HG03457 (cell line): ENCODE results near the gene ELMOD3.
"Not testable (repeated sequence)": the region's sequence is repeated elsewhere in the genome, so short reads cannot be mapped to it uniquely, and the experiment has no call there.

Experiments used
- ATAC-seq: cut with Tn5 transposase; IDR thresholded peaks from one replicate; pipeline ENCODE4 v1.9.1; 2021; ENCODE audit warnings: moderate number of reproducible peaks; ENCODE audit not compliant: unreplicated experiment

ELMOD3 gene

DNA sequence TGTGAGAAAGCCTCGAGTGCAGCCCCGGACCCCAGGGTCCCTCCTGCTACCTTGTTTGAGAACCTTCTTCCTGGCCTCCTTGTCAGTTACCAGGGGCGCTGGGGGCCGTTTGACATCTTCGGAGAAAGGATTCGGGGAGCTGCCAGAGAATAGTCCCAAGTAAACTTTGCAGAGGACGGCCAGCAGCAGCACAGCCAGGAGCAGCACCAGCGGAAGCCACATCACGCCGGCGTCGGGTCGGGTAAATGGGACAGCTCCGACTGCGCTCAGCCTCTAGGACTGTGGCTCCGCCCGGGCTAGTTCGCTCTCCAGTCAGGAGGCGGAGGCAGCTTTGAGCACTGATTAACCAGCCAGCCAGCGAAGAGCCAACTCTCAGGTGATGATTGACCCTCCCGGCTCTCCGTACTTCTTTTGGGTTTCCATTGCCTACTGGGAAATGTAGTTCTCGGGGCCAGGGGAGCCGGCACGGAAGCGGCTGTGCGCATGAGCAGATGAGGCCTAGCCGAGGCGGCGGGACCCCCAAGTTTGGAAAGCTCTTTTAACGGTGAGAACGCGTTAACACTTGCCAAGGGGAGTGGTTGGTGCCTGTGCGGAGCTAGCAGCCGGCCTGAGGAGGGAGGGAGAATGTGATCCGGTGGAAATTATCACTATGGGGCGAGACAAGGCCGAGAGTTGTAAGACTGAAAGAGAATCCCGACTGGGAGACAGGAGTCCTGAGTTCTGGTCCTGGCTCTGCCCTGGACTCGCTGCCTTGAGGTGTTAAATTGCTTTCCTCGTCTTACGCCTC is at the start of gene ELMOD3, which contains the start of gene RETSAT:
Gene ELMOD3 (plus strand): TSS at position 484 of the 787 bp plus-strand sequence. CDS start 2,430 bp downstream, outside the sequence.
Gene RETSAT (minus strand): TSS at position 243 of the 787 bp plus-strand sequence. CDS start 21 bp downstream, at position 222.
- peak; percentile 92 for ATAC-seq

DNA sequence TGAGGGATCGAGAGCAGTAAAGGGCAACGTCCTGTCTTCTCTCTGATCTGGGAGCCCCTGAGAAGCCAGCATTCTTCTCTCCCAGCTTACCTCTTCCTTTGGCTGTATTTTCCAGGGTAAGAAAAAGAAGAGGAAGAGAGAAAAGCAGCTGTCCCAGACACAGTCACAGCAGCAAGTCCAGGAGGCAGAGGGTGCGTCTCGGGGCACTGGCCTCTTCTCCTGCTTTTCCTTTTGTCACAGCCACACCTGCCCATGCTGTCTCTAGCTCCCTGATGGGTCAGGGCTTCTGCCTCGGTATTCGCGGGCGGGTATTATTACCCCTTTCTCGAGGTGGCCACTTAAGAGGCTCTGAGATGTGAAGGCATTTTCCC is 47.1 kb upstream of the ELMOD3 start:
- ATAC-seq = no peak

DNA sequence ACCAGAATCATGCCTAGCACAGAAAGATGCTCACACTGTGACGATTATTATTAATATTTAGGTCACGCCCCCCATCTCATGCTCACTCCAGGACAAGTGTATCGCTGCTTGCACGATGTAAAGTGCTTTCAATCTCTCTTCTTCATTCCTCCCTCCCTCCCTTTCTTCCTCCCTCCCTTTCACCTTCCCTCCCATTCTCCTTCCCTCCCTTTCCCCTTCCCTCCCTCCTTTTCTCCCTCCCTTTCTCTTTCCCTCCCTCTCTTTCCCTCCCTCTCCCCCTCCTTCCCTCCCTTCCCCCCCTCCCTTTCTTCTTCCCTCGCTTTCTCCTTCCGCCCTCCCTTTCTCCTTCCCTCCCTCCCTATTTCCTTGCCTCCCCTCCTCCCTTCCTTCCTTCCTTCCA is 46.4 kb upstream of the ELMOD3 start:
- ATAC-seq = no peak

DNA sequence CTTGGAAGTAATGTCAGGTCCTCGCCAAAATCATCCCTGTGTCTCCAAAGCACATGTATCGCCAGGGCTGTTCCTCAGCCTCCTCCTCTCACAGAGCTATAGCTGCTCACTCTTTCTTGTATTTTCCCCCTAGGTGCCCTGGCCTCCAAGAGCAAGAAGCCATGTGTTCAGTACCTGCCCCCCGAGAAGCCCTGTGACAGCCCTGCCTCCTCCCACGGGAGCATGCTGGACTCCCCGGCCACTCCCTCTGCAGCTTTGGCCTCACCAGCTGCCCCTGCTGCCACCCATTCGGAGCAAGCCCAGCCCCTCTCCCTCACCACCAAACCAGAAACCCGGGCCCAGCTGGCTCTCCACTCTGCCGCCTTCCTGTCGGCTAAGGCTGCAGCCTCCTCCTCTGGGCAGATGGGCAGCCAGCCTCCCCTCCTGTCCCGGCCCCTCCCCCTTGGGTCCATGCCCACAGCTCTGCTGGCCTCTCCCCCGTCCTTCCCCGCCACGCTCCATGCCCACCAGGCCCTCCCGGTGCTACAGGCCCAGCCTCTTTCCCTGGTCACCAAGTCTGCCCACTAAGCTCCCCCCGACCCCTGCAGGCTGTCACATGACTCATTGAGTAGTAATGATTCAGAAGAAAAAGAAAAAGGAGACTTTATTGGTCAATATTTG is 45.5 kb upstream of the ELMOD3 start:
- no peak for ATAC-seq

DNA sequence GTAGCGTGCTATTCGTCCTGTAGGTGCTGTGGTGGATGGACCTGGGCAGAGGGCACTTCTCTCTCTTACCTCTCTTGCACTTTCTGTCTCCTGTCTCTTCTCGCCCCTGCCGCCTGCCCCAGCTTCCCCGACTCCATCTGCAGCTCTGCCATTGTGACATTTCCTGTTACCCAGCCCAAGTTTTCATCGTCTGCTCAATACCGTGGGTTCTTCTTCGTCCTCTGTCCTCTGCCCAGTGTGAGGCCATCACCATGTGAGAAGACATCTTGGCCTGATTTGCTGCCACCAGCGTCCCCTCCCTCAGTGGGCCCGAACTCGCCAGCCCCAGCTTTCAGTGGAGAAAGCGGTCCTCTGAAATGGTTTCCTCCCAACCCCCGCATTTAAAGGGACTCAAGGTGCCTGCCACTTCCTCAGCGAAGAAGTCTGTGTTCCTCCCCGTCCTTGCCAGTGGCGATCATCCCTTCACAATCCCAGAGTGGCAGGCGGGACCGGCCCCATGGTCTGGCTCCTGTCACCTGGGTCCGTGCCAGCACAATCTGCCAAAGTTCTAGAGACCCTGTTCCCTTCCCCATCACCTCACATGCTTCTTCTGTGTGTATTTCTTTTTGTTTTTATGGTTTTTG is 44.8 kb upstream of the ELMOD3 start:
- no peak for ATAC-seq

DNA sequence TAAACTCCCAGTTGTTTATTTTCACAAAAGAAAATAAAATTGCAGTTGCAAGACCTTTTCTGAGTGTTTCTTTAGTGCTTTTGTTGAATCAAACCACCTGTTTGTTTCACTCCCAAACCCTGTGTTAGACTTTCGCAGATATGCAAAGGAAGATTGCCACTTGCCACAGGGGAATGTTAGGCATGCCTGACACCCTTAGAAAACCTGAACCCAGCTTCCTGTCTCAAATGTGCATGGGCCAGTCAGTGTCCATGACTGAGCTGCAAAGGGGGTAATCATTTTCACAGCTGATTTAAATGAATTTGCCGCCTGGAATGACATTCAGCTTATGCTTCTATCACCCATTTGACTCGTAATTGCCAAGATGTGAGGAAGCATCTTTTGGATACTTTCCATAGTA is 44.2 kb upstream of the ELMOD3 start:
- no peak for ATAC-seq

DNA sequence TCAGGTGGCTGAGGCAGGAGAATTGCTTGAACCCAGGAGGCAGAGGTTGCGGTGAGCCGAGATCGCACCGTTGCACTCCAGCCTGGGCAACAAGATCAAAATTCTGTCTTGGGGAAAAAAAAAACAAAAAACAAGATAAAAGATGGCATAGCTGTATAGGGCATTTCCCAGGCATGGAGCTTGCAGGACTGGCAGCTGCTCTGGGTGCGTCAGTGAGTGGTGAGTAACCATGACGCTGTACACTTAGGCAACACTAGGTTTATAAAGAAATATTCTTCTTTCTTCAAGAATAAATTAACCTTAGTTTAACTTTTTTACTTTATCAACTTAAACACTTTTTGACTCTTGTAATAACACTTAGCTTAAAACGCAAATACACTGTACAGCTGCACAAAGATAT is 42.2 kb upstream of the ELMOD3 start:
- ATAC-seq = no peak

DNA sequence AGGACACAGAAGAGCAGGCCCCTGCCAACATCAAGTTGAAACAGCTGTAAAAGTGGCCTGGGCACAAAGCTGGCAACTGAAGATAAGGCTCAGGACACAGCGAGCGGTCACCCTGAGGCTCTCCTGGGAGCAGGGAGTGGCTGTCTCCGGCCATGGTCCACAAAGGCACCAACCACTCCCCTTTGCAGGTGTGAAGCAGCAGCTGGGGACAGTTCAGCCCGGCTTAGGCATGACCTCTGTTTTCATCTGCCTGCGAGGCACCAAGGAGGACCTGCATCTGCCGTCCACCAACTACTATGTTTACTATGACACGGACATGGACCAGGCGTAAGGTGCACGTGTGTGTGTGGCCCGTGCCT is 39.7 kb upstream of the ELMOD3 start:
- no peak for ATAC-seq

DNA sequence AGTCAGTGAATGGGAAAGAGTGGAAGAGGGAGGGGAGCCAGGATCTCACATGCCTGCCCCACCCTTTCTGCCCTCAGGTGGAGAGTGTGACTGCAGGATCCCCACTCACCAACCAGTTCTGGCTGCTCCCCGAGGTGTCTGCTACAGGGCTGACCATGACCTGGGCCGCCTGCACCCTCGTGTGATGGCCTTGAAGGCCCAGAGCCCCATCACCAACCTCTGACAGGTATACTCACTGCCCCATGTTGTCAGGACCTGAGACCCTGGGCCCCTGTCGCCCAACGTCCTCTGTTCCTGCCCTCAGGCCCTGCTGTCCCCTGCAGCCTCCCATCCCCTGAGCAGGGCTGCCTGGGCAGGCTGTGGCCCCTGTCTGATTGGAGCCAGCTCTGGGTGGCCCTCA is 38.6 kb upstream of the ELMOD3 start:
- not testable (repeated sequence) for ATAC-seq

DNA sequence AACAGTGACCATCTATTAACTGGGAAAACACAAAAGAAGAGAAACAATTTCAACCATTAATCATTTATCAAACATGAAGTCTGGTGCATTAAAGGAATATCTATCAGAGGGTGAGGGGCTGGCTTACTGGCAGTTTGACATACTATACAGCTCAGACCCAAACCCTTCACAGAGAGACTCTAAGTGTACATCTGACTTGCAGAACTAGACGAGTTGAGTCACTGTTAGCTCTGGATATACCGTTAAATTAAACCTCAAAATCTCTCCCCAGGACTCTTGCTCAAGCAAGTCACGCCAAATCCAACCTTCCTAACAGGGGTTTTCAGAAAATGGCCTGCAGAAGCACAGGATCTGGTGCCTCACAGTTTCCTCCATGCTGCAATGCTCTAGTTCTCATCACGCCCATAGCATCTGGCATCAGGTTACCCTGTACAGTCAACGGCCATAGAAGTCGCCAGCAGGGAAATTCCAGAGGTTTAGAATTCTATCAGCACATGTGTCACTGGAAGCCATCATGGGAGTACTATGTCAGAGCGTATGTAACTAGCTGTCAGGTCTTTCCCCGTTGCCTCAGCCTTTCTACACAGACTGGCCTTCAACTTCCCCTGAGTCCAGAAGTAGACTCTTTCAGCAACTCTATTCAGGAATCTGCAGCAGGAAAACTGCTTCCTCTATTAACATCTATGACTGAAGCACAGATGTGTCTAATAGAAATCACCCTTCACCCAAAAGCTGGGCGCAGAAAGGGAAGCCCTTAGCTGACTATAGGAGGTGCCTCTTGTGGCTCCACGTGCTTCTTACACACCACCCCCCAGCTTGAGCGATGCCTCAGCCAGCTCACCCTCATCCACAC is 36.1 kb upstream of the ELMOD3 start:
- no peak for ATAC-seq

DNA sequence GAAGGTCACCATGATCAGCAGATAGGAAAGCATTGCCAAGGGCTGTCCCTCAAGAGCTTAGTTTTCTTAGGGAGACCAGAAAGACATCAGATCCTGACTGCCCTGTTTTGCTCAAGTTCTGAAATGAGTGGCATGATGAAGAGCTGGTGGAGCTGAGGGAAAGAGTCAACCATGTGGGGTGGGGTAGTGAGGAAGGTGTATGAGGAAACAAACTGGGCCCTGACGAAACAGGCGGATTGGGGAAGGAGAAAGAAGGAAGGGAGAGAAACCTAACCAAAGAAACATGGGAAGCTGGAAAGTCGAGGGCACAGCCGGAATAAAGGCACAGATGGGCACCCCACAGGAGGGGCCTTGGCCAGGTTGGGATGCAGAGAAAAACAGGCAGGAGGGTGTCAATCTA is 34.8 kb upstream of the ELMOD3 start:
- ATAC-seq = no peak

DNA sequence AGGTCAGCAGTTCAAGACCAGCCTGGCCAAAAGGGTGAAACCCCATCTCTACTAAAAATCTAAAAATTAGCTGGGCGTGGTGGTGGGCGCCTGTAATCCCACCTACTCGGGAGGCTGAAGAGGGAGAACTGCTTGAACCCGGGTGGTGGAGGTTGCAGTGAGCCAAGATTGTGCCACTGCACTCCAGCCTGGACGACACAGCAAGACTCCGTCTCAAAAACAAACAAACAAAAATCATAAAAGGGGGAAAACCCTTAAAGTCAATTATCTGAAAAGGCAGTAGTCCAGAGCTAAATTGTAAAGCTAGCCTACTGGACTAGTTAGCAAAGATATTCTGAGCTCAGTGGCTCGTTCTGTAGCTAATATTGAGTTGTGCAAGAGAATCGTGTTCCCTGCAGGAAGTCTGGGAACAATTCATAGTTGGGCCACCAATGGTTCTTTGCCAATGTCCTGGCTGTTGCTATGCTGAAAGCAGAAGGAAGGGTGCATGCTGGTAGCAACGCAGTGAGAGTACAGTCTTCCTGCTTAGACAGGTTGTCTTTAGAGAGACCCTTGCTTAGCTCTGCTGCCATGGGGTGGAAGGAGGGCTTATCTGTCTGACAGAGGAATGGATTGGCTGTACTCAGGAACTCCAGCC is 31.1 kb upstream of the ELMOD3 start:
- ATAC-seq = no peak

DNA sequence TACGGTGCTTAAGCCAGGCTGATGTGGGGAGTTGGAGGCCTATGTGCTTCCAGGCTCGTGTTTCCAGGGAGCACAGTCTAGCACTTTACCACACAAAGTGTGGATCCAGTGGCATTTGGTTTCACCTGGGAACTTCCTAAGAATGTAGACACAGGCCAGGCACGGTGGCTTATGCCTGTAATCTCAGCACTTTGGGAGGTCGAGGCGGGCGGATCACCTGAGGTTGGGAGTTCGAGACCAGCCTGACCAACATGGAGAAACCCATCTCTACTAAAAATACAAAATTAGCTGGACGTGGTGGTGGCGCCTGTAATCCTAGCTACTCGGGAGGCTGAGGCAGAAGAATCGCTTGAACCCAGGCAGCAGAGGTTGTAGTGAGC is 30.6 kb upstream of the ELMOD3 start:
- ATAC-seq = not testable (repeated sequence)

DNA sequence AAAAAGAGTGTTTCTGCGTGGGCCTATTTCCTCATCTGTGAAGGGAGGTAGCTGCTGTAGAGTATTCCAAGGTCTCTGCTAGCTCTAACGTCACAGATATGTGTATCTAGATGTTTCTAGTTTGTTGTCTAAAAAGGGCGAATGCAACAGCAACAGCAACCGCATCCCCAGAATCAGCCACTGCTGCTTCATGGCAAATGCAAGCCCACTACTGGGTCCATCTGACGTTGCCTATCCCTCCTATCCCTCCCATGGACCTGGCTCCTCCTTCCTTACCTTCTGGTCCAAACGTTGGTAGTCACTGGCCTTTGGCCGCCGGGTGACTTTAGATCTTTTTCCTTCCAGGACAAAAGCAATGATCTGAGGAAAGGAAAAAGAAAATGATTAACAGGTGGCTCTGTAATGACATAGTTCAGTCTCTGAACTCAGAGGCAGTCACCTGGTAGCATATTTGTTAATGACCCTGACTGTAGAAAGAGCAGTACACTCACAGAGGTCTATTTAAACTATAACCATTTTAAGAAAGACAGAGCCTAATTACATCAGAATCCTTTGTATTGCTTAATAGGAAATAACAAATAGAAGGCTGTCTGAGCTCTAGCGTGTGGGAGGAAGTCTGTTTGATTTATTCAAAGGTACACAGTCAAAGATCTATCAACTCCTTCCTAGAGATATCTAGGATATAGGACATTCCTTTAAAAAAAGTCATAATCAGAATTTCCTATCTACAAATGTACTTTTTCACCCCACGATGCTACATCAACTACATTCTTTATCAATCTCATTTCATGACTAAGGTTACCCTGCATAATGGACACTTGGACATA is 29.7 kb upstream of the ELMOD3 start:
- ATAC-seq = no peak

DNA sequence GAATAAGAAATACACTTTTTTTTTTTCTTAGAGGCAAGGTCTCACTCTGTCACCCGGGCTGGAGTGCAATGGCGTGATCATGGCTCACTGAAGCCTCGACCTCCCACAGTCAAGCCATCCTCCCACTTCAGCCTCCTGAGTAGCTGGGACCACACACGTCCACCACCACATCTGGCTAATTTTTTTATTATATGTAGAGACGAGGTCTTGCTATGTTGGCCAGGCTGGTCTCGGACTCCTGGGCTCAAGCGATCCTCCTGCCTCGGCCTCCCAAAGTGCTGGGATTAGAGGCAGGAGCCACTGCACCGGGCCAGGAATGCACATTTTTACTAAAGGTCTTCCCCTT is 29.1 kb upstream of the ELMOD3 start:
- ATAC-seq = no peak

DNA sequence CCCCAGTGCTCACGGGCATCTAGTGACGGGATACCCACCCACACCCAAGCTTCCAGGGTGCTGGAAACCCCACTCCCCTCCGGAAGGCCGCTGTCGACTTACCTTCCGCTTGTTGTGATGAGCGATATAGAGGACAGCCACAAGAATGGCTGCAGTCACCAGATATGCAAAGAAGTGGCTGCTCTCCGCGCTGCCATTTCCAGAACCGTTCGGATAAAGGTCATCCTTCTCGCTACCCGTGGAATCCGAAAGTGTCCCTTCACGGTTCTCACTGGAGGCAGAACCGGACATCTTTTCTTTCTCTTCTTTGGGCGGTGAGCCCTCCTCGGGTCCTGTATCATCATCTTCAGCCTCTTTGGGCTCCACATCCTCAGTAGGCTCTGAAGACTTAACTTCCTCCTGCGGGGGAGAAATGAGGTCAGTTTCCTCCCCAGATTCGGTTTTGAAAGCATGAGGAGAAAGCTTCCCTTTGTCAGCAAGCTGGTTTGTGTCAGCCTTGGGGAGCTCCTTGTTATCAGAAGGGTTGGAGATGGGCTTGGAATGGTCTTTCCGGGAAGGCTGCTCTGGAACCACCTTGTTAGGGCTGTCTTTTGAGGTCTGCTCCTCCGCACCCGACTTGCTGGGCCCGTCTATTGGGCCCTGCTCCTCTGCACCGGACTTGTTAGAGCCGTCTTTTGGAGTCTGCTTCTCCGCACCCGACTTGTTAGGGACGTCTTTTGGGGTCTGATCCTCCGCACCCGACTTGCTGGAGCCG is 28.0 kb upstream of the ELMOD3 start:
- no peak for ATAC-seq

DNA sequence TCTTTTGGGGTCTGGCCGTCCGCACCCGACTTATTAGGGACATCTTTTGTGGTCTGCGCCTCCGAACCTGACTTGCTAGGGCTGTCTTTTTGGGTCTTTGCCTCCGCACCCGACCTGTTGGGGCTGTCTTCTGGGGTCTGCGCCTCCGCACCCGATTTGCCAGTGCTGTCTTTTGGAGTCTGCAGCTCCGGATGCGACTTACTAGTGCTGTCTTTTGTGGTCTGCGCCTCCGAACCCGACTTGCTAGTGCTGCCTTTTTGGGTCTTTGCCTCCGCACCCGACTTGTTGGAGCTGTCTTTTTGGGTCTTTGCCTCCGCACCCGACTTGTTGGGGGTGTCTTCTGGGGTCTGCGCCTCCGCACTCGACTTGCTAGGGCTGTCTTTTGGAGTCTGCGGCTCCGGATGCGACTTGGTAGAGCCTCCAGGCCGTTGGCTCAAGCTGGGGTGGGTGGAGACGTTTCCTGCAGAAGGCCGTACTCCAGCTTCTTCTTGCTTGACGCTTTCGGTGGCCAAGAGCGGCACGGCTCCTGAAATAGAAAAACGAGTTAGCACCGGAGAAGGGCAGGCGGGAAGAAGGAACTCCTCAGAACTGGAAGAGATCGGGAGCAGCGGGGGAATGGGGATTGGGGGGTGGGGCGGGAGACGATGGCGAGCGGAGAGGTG is 27.3 kb upstream of the ELMOD3 start:
- no peak for ATAC-seq

DNA sequence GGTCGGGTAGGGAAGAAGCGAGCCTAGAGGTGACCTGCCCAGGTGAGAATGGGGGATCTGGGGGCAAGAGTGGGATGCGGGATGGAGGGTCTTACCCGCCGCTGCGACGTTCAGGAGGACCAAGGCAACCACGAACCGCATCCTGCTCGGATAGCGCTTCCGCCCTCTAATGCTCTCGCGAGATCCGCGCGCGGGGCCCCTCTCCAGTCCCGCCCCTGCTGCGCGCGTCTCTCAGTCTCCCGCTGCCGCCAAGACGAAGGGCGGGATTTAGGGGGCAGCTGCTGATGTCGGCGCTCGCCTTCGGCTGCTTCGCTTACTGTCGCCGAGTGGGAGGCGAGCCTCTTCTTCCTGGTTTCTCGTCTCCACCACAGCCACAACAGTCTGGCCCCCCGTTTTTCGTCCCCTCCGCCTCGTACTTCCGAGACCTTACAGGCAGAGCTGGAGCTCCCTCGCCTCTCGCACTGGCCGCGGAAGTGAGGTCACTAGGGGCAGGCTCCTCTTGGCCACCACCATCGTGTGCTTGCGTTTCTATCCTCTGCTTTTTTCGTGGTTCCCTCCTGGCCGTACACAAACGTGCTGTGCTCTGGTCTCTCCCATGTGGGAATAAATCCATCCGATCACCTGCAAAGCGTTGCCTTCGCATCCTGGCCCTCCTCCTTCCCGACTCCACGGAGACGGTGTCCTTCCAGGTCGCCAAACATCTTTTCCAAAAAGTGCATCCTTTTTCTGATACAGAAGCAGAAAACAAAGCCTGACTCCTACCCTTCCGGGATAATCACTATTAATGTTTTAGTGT is 26.5 kb upstream of the ELMOD3 start, which contains the start of gene TGOLN2:
Gene TGOLN2 (minus strand): TSS at position 168 of the 796 bp plus-strand sequence. CDS start 27 bp downstream, at position 141.
- peak; percentile 83 for ATAC-seq
